ENCODE results near the gene DUOX2. TPM values are rescaled to one million over a fixed set of nuclear protein-coding genes. Genes with fewer than 3 reads are reported as not detected.
A peak's percentile ranks its signal among the peaks of the same experiment; 100 is the strongest.

DUOX2 gene
- total and polyA plus RNA-seq, 4 donors = 0.03 to 2.6 (median 0.39) TPM

- Histone ChIP-seq H3K4me3 (ENCODE audit: low read length in 2 of 2) (no peak overlapping the region), H3K27ac (ENCODE audit: low read depth in 1 of 2, low read length in 2 of 2) (no peak overlapping the region), H3K27me3 (ENCODE audit: control insufficient read depth in 1 of 2, insufficient read depth in 2 of 2, low read length in 1 of 2) (no peaks in the 10 kb centered on the region), H3K36me3 (ENCODE audit: control insufficient read depth in 1 of 2, insufficient read depth in 2 of 2, low read length in 1 of 2) (no peaks in the 10 kb centered on the region), H3K4me1 (ENCODE audit: control insufficient read depth in 1 of 2, insufficient read depth in 2 of 2, low read length in 2 of 2) (no peaks in the 10 kb centered on the region), H3K9me3 (ENCODE audit: control insufficient read depth, low read length) (no peaks in the 10 kb centered on the region)
- DNase-seq (peak in 1 of 2 donors; percentile 68), ATAC-seq (ENCODE audit: low FRiP score) (no peak)
- WGBS, 2 donors = 85 to 89% methylated on average over 23 of the region's 23 CpGs
- intact Hi-C loops (cut with DNase I) = no loop called here
Measured at GRCh38 chr15:45099549-45100165, 14.3 kb downstream of the DUOX2 start.

- H3K4me1 ChIP-seq (ENCODE audit: control insufficient read depth in 1 of 2, insufficient read depth in 2 of 2, low read length in 2 of 2) = no peaks in the 10 kb centered on the region
- no peaks in the 10 kb centered on the region for H3K36me3 ChIP-seq (ENCODE audit: control insufficient read depth in 1 of 2, insufficient read depth in 2 of 2, low read length in 1 of 2)
- H3K9me3 ChIP-seq (ENCODE audit: control insufficient read depth, low read length) = no peaks in the 10 kb centered on the region
- H3K27ac ChIP-seq (ENCODE audit: low read depth in 1 of 2, low read length in 2 of 2) = no peak overlapping the region
- 90 to 98% methylated on average over 7 of the region's 7 CpGs for WGBS, 2 donors
- ATAC-seq (ENCODE audit: low FRiP score) (no peak), DNase-seq (peak in 1 of 2 donors; percentile 71)
- intact Hi-C loops (cut with DNase I) = no loop called here
- H3K27me3 ChIP-seq (ENCODE audit: control insufficient read depth in 1 of 2, insufficient read depth in 2 of 2, low read length in 1 of 2) = no peaks in the 10 kb centered on the region
- no peak overlapping the region for H3K4me3 ChIP-seq (ENCODE audit: low read length in 2 of 2)
Measured at GRCh38 chr15:45097466-45097865, 16.5 kb downstream of the DUOX2 start.

GRCh38 chr15:45095661-45096060, 18.3 kb downstream of the DUOX2 start:
- DNase-seq (peak in 1 of 2 donors; percentile 62), ATAC-seq (ENCODE audit: low FRiP score) (no peak)
- intact Hi-C loops (cut with DNase I) = no loop called here
- Histone ChIP-seq H3K27me3 (ENCODE audit: control insufficient read depth in 1 of 2, insufficient read depth in 2 of 2, low read length in 1 of 2) (no peaks in the 10 kb centered on the region), H3K36me3 (ENCODE audit: control insufficient read depth in 1 of 2, insufficient read depth in 2 of 2, low read length in 1 of 2) (no peaks in the 10 kb centered on the region), H3K27ac (ENCODE audit: low read depth in 1 of 2, low read length in 2 of 2) (no peak overlapping the region), H3K4me1 (ENCODE audit: control insufficient read depth in 1 of 2, insufficient read depth in 2 of 2, low read length in 2 of 2) (no peaks in the 10 kb centered on the region), H3K9me3 (ENCODE audit: control insufficient read depth, low read length) (no peaks in the 10 kb centered on the region), H3K4me3 (ENCODE audit: low read length in 2 of 2) (no peak overlapping the region)
- 90 to 95% methylated on average over 11 of the region's 11 CpGs for WGBS, 2 donors

- H3K27me3 ChIP-seq (ENCODE audit: control insufficient read depth in 1 of 2, insufficient read depth in 2 of 2, low read length in 1 of 2) = no peaks in the 10 kb centered on the region
- DNase-seq (peak in 1 of 2 donors; percentile 67), ATAC-seq (ENCODE audit: low FRiP score) (no peak)
- no peak overlapping the region for H3K27ac ChIP-seq (ENCODE audit: low read depth in 1 of 2, low read length in 2 of 2)
- WGBS, 2 donors = 77 to 80% methylated on average over 9 of the region's 9 CpGs
- no peak overlapping the region for H3K4me3 ChIP-seq (ENCODE audit: low read length in 2 of 2)
- no peaks in the 10 kb centered on the region for H3K9me3 ChIP-seq (ENCODE audit: control insufficient read depth, low read length)
- intact Hi-C loops (cut with DNase I) = no loop called here
- H3K4me1 ChIP-seq (ENCODE audit: control insufficient read depth in 1 of 2, insufficient read depth in 2 of 2, low read length in 2 of 2) = no peaks in the 10 kb centered on the region
- H3K36me3 ChIP-seq (ENCODE audit: control insufficient read depth in 1 of 2, insufficient read depth in 2 of 2, low read length in 1 of 2) = no peaks in the 10 kb centered on the region
Measured at GRCh38 chr15:45094358-45094730, 19.6 kb downstream of the DUOX2 start.

- DNase-seq = peak in 1 of 2 donors; percentile 56
- Histone ChIP-seq H3K27ac (ENCODE audit: low read depth in 1 of 2, low read length in 2 of 2) (no peak overlapping the region), H3K4me3 (ENCODE audit: low read length in 2 of 2) (no peak overlapping the region), H3K9me3 (ENCODE audit: control insufficient read depth, low read length) (no peaks in the 10 kb centered on the region), H3K36me3 (ENCODE audit: control insufficient read depth in 1 of 2, insufficient read depth in 2 of 2, low read length in 1 of 2) (no peaks in the 10 kb centered on the region), H3K27me3 (ENCODE audit: control insufficient read depth in 1 of 2, insufficient read depth in 2 of 2, low read length in 1 of 2) (no peaks in the 10 kb centered on the region), H3K4me1 (ENCODE audit: control insufficient read depth in 1 of 2, insufficient read depth in 2 of 2, low read length in 2 of 2) (no peaks in the 10 kb centered on the region)
- no peak for ATAC-seq (ENCODE audit: low FRiP score)
- WGBS, 2 donors = 88 to 91% methylated on average over 11 of the region's 11 CpGs
- intact Hi-C loops (cut with DNase I) = no loop called here
Measured at GRCh38 chr15:45093622-45094357, 20.2 kb downstream of the DUOX2 start.

GRCh38 chr15:45093013-45093412, 21.0 kb downstream of the DUOX2 start:
- intact Hi-C loops (cut with DNase I) = no loop called here
- H3K27ac ChIP-seq (ENCODE audit: low read depth in 1 of 2, low read length in 2 of 2) = no peak overlapping the region
- no peaks in the 10 kb centered on the region for H3K27me3 ChIP-seq (ENCODE audit: control insufficient read depth in 1 of 2, insufficient read depth in 2 of 2, low read length in 1 of 2)
- H3K4me1 ChIP-seq (ENCODE audit: control insufficient read depth in 1 of 2, insufficient read depth in 2 of 2, low read length in 2 of 2) = no peaks in the 10 kb centered on the region
- 87 to 89% methylated on average over 4 of the region's 4 CpGs for WGBS, 2 donors
- peak in 1 of 2 donors; percentile 30 for DNase-seq
- no peak for ATAC-seq (ENCODE audit: low FRiP score)
- H3K36me3 ChIP-seq (ENCODE audit: control insufficient read depth in 1 of 2, insufficient read depth in 2 of 2, low read length in 1 of 2) = no peaks in the 10 kb centered on the region
- no peaks in the 10 kb centered on the region for H3K9me3 ChIP-seq (ENCODE audit: control insufficient read depth, low read length)
- H3K4me3 ChIP-seq (ENCODE audit: low read length in 2 of 2) = no peak overlapping the region

- Histone ChIP-seq H3K27me3 (ENCODE audit: control insufficient read depth in 1 of 2, insufficient read depth in 2 of 2, low read length in 1 of 2) (no peaks in the 10 kb centered on the region), H3K36me3 (ENCODE audit: control insufficient read depth in 1 of 2, insufficient read depth in 2 of 2, low read length in 1 of 2) (no peaks in the 10 kb centered on the region), H3K4me3 (ENCODE audit: low read length in 2 of 2) (no peak overlapping the region), H3K9me3 (ENCODE audit: control insufficient read depth, low read length) (no peaks in the 10 kb centered on the region), H3K4me1 (ENCODE audit: control insufficient read depth in 1 of 2, insufficient read depth in 2 of 2, low read length in 2 of 2) (no peaks in the 10 kb centered on the region), H3K27ac (ENCODE audit: low read depth in 1 of 2, low read length in 2 of 2) (no peak overlapping the region)
- no peak for DNase-seq
- WGBS, 2 donors = 69 to 78% methylated on average over 2 of the region's 2 CpGs
- intact Hi-C loops (cut with DNase I) = no loop called here
- no peak for ATAC-seq (ENCODE audit: low FRiP score)
Measured at GRCh38 chr15:45091576-45091975, 22.4 kb downstream of the DUOX2 start.

- no peak for DNase-seq
- ATAC-seq (ENCODE audit: low FRiP score) = no peak
- no peak overlapping the region for H3K27ac ChIP-seq (ENCODE audit: low read depth in 1 of 2, low read length in 2 of 2)
- no peaks in the 10 kb centered on the region for H3K36me3 ChIP-seq (ENCODE audit: control insufficient read depth in 1 of 2, insufficient read depth in 2 of 2, low read length in 1 of 2)
- no peak overlapping the region for H3K4me3 ChIP-seq (ENCODE audit: low read length in 2 of 2)
- WGBS, 2 donors = 51 to 66% methylated on average over 7 of the region's 7 CpGs
- no peaks in the 10 kb centered on the region for H3K9me3 ChIP-seq (ENCODE audit: control insufficient read depth, low read length)
- intact Hi-C loops (cut with DNase I) = no loop called here
- no peaks in the 10 kb centered on the region for H3K4me1 ChIP-seq (ENCODE audit: control insufficient read depth in 1 of 2, insufficient read depth in 2 of 2, low read length in 2 of 2)
- H3K27me3 ChIP-seq (ENCODE audit: control insufficient read depth in 1 of 2, insufficient read depth in 2 of 2, low read length in 1 of 2) = no peaks in the 10 kb centered on the region
Measured at GRCh38 chr15:45091161-45091560, 22.8 kb downstream of the DUOX2 start.

Data from aorta (tissue), 5 donors.